Activated T-cell treated with anti-CD3 and anti-CD28 coated beads, Interleukin-2, amount 50 U/mL, for 24 hours (primary cell): Measurements from ENCODE around the gene RNASEH2C.
A peak's percentile ranks its signal among the peaks of the same experiment; 100 is the strongest.
"Not testable (repeated sequence)": the region's sequence is repeated elsewhere in the genome, so short reads cannot be mapped to it uniquely, and the experiment has no call there.

Source experiments
- DNase-seq: peaks from one replicate; pipeline ENCODE4 v3.0.0-alpha.2; 2020
- H3K27ac Mint-ChIP-seq: 2 replicates; pipeline ENCODE4 v1.8.0; 2020; ENCODE audit warnings: mild to moderate bottlenecking, mixed read lengths
- H3K27me3 Mint-ChIP-seq: 2 replicates; pipeline ENCODE4 v1.8.0; 2020; ENCODE audit warnings: mixed read lengths
- H3K36me3 Mint-ChIP-seq: 2 replicates; pipeline ENCODE4 v1.8.0; 2020; ENCODE audit warnings: low read depth, mixed read lengths
- H3K4me1 Mint-ChIP-seq: 2 replicates; pipeline ENCODE4 v1.8.0; 2020; ENCODE audit warnings: low read depth, mixed read lengths
- H3K4me3 Mint-ChIP-seq: 2 replicates; pipeline ENCODE4 v1.8.0; 2020; ENCODE audit warnings: mild to moderate bottlenecking, moderate library complexity, mixed read lengths
- H3K9me3 Mint-ChIP-seq: 2 replicates; pipeline ENCODE4 v1.8.0; 2020; ENCODE audit warnings: mixed read lengths

The RNASEH2C gene

DNA sequence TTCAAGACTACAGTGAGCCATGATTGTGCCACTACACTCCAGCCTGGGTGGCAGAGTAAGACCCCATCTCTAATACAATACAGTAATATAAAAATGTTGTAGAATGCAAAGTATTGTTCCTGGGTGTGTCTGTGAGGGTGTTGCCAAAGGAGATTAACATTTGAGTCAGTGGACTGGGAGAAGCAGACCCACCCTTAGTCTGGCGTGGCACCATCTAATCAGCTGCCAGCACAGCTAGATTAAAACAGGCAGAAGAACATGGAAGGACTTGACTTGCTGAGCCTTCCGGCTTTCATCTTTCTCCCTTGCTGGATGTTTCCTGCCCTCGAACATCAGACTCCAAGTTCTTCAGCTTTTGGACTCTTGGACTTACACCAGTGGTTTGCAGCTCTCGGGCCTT lies 14.5 kb upstream of the RNASEH2C start:
- not testable (repeated sequence) for H3K9me3 Mint-ChIP-seq, H3K27ac Mint-ChIP-seq, H3K4me1 Mint-ChIP-seq, H3K4me3 Mint-ChIP-seq, DNase-seq, H3K36me3 Mint-ChIP-seq
- H3K27me3 Mint-ChIP-seq: peaks cover 38% of the 10 kb centered on the region

DNA sequence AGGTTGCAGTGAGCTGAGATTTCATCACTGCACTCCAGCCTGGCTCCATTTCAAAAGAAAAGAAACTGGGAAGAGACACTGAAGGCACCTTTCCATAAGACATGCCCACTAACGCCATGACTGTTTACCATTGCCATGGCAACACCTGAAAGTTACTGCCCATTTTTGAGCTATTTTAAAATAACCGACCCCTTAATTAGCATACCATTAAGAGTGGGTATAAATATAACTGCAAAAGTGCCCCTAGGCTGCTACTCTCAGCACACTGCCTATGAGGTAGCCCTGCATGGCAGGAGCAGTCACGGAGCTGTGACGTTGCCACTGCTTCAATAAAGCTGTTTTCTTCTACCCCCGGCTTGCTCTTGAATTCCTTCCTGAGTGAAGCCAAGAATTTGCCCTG lies 9.9 kb upstream of the RNASEH2C start:
- DNase-seq: no peak
- no peak overlapping the region for H3K4me3 Mint-ChIP-seq
- H3K27me3 Mint-ChIP-seq: peaks cover 22% of the 10 kb centered on the region
- H3K9me3 Mint-ChIP-seq: no peaks in the 10 kb centered on the region
- no peaks in the 10 kb centered on the region for H3K4me1 Mint-ChIP-seq
- no peaks in the 10 kb centered on the region for H3K36me3 Mint-ChIP-seq
- H3K27ac Mint-ChIP-seq: no peak overlapping the region

DNA sequence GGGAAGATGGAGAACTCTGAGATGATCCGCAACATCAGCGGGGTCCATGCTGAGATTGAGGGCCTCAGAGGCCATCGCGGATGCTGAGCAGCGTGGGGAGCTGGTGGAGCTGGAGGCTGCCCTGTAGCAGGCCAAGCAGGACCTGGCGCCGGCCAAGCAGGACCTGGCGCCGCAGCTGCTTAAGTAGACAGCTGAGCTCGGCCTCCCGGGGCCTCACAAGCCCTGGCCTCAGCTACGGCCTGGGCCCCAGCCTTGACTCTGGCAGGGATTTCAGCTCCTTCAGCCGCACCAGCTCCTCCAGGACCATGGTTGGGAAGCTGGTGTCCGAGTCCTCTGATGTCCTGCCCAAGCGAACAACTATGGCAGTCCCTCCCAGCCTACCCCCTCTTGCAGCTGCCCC lies 7.3 kb upstream of the RNASEH2C start:
- Mint-ChIP-seq H3K27ac (no peak overlapping the region), H3K4me3 (no peak overlapping the region), H3K27me3 (peaks cover 9% of the 10 kb centered on the region), H3K4me1 (no peaks in the 10 kb centered on the region), H3K9me3 (no peaks in the 10 kb centered on the region), H3K36me3 (no peaks in the 10 kb centered on the region)
- DNase-seq: no peak

DNA sequence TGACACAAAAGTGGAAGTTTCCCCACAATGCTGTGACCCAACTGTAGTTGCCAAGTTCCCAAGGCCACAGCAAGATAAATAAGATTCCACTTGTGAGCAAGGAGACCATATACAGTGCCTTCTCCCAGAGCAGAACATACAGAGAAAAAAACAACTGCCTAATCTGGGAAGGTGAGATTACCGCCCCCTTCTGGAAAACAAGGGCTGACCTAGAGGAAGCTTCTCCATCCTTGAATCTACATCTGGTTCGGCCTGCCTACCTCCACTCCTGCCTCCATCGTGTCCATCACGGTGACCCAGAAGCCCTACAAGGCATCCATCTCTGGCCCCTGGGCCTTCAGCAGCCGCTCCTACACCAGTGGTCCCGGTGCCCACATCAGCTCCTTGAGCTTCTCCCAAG lies 6.1 kb upstream of the RNASEH2C start:
- H3K27me3 Mint-ChIP-seq: peaks cover 3% of the 10 kb centered on the region
- H3K4me1 Mint-ChIP-seq: no peaks in the 10 kb centered on the region
- H3K4me3 Mint-ChIP-seq: no peak overlapping the region
- no peak for DNase-seq
- no peaks in the 10 kb centered on the region for H3K36me3 Mint-ChIP-seq
- no peak overlapping the region for H3K27ac Mint-ChIP-seq
- H3K9me3 Mint-ChIP-seq: no peaks in the 10 kb centered on the region

DNA sequence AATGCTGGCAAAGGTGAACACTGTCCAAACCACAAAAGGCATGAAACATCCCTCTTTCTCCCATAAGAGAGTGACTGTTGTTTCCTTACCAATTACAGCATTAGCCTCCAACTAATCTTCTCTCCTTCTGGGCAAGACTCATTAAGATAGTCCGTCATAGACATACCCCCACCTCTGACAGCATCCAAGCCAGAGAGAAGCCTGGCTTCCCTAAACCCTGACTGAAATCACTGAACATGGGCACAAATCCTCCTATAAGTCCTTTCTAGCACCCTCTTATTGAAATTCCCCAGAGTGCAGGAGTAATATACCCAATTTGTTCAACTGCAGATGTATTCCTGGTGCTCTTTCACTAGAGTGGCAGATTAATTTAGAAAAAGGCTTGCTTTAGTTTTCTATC lies 1.7 kb upstream of the RNASEH2C start:
- no peak for DNase-seq
- H3K27ac Mint-ChIP-seq: no peak overlapping the region
- peaks cover 24% of the 10 kb centered on the region for H3K4me1 Mint-ChIP-seq
- peaks cover 31% of the 10 kb centered on the region for H3K36me3 Mint-ChIP-seq
- H3K4me3 Mint-ChIP-seq: peak overlapping the region; percentile 8
- H3K27me3 Mint-ChIP-seq: no peaks in the 10 kb centered on the region
- H3K9me3 Mint-ChIP-seq: no peaks in the 10 kb centered on the region

DNA sequence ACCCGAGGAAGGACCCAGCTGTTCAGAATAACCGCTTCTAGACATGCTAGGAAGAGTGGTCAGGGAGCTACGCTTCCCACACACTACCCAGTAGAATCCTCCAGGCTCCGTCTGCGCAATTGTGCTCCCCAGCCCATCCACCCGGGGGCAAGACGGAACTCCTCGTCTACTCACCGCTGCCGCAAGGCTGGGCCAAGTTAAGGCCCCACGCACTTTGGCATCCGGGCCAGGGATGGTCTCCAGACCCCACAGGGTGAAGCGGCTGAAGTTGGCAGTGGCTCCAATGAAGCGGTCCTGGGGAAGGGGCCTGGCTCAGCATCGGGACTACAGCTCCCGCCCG lies 757 bp downstream of the RNASEH2C start:
- no peak for DNase-seq
- H3K27me3 Mint-ChIP-seq: no peaks in the 10 kb centered on the region
- peaks cover 29% of the 10 kb centered on the region for H3K4me1 Mint-ChIP-seq
- peak overlapping the region; percentile 92 for H3K27ac Mint-ChIP-seq
- no peaks in the 10 kb centered on the region for H3K9me3 Mint-ChIP-seq
- peak overlapping the region; percentile 95 for H3K4me3 Mint-ChIP-seq
- peaks cover 53% of the 10 kb centered on the region for H3K36me3 Mint-ChIP-seq

DNA sequence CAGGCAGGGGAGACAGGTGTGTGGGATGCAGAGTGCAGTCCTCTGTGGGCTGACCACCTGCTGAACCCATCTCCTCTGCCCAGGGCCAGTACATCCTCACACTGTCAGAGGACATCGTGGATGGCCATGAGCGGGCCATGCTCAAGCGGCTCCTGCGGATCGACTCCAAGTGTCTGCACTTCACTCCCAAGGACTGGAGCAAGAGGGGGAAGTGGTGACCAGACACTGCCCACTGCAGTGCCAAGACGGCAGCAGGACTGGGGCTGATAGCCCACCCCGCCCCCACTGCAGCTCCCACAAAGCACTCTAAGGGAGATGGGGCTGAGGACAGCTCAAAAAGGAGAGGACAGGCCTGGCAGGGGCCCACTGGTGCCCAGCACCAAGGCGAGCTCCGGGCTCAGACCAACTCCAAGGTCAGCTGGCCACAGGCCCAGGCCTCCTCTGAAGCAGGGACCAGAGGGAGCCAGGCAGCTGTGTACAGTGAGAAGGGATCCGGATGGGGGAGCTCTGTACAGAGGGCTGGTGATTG lies 1.6 kb downstream of the RNASEH2C start:
- Mint-ChIP-seq H3K4me1 (peaks cover 37% of the 10 kb centered on the region), H3K27ac (peak overlapping the region; percentile 92), H3K27me3 (no peaks in the 10 kb centered on the region), H3K4me3 (peak overlapping the region; percentile 95), H3K9me3 (no peaks in the 10 kb centered on the region), H3K36me3 (peaks cover 61% of the 10 kb centered on the region)
- no peak for DNase-seq

DNA sequence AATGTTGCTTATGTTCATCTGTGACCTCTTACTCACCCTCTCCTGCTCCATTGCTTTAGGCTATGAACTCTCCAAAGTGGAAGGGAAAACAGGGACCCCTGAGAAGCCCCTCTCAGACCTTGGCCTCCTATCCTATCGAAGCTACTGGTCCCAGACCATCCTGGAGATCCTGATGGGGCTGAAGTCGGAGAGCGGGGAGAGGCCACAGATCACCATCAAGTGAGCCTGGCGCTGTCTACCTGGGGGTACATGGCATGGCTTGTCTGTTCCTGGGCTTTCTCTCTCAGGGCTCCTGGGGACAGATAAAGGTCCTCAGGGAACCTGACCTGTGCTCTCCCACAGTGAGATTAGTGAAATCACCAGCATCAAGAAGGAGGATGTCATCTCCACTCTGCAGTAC lies 2.1 kb downstream of the RNASEH2C start:
- no peak for DNase-seq
- H3K4me3 Mint-ChIP-seq: peak overlapping the region; percentile 95
- peaks cover 41% of the 10 kb centered on the region for H3K4me1 Mint-ChIP-seq
- no peaks in the 10 kb centered on the region for H3K27me3 Mint-ChIP-seq
- no peaks in the 10 kb centered on the region for H3K9me3 Mint-ChIP-seq
- peaks cover 66% of the 10 kb centered on the region for H3K36me3 Mint-ChIP-seq
- peak overlapping the region; percentile 92 for H3K27ac Mint-ChIP-seq

DNA sequence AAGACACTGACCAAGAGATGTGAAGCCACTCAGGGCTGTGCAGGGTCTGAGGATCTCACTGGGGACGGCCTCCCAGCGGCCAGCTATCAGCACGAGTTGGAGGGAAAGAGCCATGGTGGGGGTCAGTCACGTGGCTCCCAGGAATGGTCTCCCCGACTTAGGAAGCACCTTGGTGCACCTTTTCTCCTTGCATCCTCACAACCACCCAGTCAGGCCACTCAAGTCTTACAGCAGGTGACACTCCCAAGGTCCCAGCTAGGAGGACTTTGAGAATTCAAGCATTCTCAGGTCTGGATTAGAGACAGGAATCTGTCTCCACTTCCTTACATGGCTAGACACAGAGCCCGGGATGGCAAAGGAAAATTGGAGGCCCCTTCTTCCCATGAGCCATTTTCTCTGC lies 2.7 kb downstream of the RNASEH2C start:
- H3K4me1 Mint-ChIP-seq: peaks cover 47% of the 10 kb centered on the region
- H3K36me3 Mint-ChIP-seq: peaks cover 73% of the 10 kb centered on the region
- peak overlapping the region; percentile 95 for H3K4me3 Mint-ChIP-seq
- DNase-seq: no peak
- no peaks in the 10 kb centered on the region for H3K27me3 Mint-ChIP-seq
- H3K9me3 Mint-ChIP-seq: no peaks in the 10 kb centered on the region
- H3K27ac Mint-ChIP-seq: peak overlapping the region; percentile 92

DNA sequence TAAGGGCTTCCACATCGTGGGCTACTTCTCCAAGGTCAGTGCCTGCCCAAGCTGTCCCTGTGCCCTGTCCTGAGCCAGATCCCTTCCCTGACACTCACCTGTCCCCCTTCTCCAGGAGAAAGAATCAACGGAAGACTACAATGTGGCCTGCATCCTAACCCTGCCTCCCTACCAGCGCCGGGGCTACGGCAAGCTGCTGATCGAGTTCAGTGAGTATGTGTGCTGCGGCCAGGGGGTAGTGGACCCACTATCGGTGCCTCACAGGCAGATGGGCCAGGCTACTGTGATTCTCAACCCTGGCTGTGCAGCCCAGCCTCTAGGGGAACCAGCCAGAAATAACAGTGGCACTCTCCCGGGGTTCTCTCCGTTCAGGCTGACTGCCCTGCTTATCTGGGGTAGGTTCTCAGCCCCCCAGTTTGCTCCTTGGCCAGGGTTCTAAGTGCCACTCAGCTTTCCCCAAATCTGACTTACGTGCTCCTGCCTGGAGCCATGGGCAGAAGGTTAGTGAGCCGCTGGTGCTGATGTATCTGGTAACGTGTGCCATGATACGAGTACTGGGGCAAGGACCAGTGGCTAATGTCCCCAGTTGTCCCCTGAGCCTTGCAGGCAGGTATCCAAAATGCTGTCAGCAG lies 3.7 kb downstream of the RNASEH2C start:
- H3K36me3 Mint-ChIP-seq: peaks cover 81% of the 10 kb centered on the region
- peaks cover 51% of the 10 kb centered on the region for H3K4me1 Mint-ChIP-seq
- H3K27ac Mint-ChIP-seq: peak overlapping the region; percentile 92
- no peak overlapping the region for H3K4me3 Mint-ChIP-seq
- H3K9me3 Mint-ChIP-seq: no peaks in the 10 kb centered on the region
- no peak for DNase-seq
- no peaks in the 10 kb centered on the region for H3K27me3 Mint-ChIP-seq

DNA sequence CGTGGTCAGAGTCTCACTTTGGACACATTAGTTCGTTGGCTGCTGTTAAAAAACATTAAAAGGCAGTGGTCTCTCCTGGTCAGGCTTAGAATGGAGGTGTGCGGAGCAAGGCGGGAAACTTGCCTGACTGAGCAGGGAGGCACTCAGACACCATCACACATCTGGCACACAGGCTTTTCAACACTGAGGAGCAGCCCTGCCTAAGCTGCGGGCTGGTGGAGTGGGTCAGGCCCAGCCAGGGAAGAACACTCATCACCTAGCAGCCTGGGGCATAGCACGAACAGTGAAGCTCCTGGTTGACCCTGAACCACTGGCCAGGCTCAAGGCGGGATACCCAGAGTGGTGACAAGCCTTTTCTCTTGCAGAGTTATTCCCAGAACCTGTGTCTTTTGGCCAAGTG lies 4.3 kb downstream of the RNASEH2C start:
- H3K27ac Mint-ChIP-seq: peak overlapping the region; percentile 86
- no peak overlapping the region for H3K4me3 Mint-ChIP-seq
- H3K4me1 Mint-ChIP-seq: peaks cover 53% of the 10 kb centered on the region
- H3K27me3 Mint-ChIP-seq: no peaks in the 10 kb centered on the region
- peaks cover 83% of the 10 kb centered on the region for H3K36me3 Mint-ChIP-seq
- DNase-seq: no peak
- H3K9me3 Mint-ChIP-seq: no peaks in the 10 kb centered on the region

DNA sequence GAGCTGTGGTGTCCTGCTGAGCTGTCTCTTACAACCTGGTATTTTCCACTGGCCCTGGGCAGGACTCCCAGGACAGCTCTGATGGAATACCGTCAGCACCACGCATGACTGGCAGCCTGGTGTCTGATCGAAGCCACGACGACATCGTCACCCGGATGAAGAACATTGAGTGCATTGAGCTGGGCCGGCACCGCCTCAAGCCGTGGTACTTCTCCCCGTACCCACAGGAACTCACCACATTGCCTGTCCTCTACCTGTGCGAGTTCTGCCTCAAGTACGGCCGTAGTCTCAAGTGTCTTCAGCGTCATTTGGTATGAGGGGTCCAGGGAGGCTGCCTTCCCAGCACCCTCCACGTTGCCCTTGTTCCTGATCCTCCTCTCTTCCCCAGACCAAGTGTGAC lies 6.2 kb downstream of the RNASEH2C start:
- Mint-ChIP-seq H3K9me3 (no peaks in the 10 kb centered on the region), H3K36me3 (peaks cover 74% of the 10 kb centered on the region), H3K27me3 (no peaks in the 10 kb centered on the region), H3K27ac (peak overlapping the region; percentile 32), H3K4me3 (no peak overlapping the region), H3K4me1 (peaks cover 58% of the 10 kb centered on the region)
- DNase-seq: no peak

DNA sequence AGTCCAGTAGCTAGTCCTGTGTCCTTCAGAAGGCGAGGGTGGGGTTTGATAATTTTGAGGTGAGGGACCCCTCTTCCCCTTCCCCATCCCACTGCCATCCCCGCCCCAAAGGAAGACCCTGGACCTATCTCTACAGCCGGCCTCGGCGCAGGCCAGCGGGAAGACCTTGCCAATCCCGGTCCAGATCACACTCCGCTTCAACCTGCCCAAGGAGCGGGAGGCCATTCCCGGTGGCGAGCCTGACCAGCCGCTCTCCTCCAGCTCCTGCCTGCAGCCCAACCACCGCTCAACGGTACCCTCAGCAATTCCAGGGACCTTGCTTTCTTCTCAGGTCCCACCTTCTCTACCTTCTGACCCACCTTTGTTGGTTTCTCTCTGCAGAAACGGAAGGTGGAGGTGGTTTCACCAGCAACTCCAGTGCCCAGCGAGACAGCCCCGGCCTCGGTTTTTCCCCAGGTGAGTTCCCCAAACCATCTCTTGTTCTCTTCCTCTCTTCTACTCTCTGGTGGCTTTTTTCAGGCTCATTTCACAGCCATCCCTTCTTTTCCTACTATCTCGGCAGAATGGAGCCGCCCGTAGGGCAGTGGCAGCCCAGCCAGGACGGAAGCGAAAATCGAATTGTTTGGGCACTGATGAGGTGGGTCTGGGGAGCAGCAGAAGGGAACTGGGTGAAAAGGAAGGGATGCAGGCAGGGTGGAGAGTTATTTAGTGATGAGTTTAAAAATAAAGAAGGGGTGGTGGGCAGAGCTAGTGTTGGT lies 7.2 kb downstream of the RNASEH2C start:
- Mint-ChIP-seq H3K36me3 (peaks cover 64% of the 10 kb centered on the region), H3K4me1 (peaks cover 48% of the 10 kb centered on the region), H3K4me3 (peak overlapping the region; percentile 87), H3K9me3 (no peaks in the 10 kb centered on the region), H3K27ac (peak overlapping the region; percentile 100), H3K27me3 (no peaks in the 10 kb centered on the region)
- DNase-seq: no peak

DNA sequence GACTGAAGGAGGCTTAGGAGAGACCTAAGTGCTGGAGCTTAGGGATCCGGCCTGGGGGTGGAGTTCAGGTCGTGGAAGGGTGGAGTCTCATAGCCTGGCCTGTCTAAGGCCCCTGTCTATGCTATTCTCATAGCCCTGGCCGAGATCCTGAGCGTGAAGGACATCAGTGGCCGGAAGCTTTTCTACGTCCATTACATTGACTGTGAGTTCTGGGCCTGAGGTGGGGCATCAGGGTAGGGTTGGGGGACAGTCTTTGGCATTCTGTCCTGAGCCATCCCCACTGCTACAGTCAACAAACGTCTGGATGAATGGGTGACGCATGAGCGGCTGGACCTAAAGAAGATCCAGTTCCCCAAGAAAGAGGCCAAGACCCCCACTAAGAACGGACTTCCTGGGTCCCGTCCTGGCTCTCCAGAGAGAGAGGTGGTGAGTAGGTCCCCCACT lies 7.9 kb downstream of the RNASEH2C start:
- Mint-ChIP-seq H3K36me3 (peaks cover 56% of the 10 kb centered on the region), H3K4me3 (peak overlapping the region; percentile 87), H3K27ac (peak overlapping the region; percentile 100), H3K4me1 (peaks cover 41% of the 10 kb centered on the region), H3K9me3 (no peaks in the 10 kb centered on the region), H3K27me3 (no peaks in the 10 kb centered on the region)
- no peak for DNase-seq
